ENCODE data around the gene HCRTR1.

Gene HCRTR1

DNA sequence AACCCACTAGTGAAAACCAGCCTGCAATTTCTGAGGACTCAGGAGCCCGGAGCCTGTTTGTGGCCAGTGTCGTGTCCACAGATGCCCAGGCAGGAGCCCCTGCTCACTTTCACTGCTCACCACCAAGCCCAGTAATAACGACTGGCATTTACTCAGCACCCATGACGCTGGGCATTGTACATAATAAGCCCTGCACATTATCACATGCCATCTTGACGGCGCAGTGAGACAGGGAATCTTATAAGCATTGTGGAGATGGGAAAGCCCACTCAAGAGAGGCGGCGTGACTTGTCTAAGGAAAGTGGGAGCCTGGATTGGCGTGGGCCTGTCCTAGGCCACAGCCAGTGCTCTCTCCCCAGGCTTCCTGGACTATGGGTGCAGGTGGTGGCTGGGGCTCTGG is 55.9 kb downstream of the HCRTR1 start:
- H3K9me3 Mint-ChIP-seq = no peaks in the 10 kb centered on the region
- no peak overlapping the region for H3K4me3 Mint-ChIP-seq
- peaks cover 4% of the 10 kb centered on the region for H3K4me1 Mint-ChIP-seq (ENCODE audit: low read depth)
- no peak overlapping the region for H3K27ac Mint-ChIP-seq
- peaks cover 23% of the 10 kb centered on the region for H3K27me3 Mint-ChIP-seq (ENCODE audit: low read depth)
- no peak for DNase-seq (ENCODE audit: low spot score)
- no peaks in the 10 kb centered on the region for H3K36me3 Mint-ChIP-seq (ENCODE audit: low read depth)

GRCh38 chr1:31674626-31675025 is 57.1 kb downstream of the HCRTR1 start:
- Mint-ChIP-seq H3K36me3 (ENCODE audit: low read depth) (no peaks in the 10 kb centered on the region), H3K27me3 (ENCODE audit: low read depth) (peaks cover 13% of the 10 kb centered on the region), H3K4me1 (ENCODE audit: low read depth) (peaks cover 4% of the 10 kb centered on the region), H3K9me3 (no peaks in the 10 kb centered on the region), H3K4me3 (no peak overlapping the region), H3K27ac (no peak overlapping the region)
- DNase-seq (ENCODE audit: low spot score) = no peak

DNA sequence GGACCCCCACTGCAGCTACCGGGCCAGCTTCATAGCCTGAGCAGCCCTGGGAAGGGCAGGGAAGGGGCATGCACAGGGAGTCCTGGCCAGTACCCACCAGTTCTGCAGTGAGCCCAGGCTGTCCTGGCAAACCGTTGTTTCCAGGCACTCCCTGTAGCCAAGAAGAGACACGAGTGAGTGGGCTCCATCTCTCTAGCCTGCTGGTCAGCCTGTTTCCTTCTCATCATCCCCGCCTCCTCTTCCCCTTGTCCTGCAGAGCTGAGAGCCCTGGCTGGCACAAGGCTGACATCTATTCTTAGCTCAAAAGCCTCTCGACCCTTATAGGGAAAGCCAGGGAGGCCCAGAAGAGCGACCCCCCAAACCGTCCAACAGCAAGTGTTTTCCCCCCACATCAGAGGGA is 57.7 kb downstream of the HCRTR1 start:
- H3K27ac Mint-ChIP-seq = no peak overlapping the region
- H3K27me3 Mint-ChIP-seq (ENCODE audit: low read depth) = peaks cover 8% of the 10 kb centered on the region
- H3K36me3 Mint-ChIP-seq (ENCODE audit: low read depth) = no peaks in the 10 kb centered on the region
- H3K9me3 Mint-ChIP-seq = no peaks in the 10 kb centered on the region
- DNase-seq (ENCODE audit: low spot score) = no peak
- no peak overlapping the region for H3K4me3 Mint-ChIP-seq
- peaks cover 2% of the 10 kb centered on the region for H3K4me1 Mint-ChIP-seq (ENCODE audit: low read depth)

DNA sequence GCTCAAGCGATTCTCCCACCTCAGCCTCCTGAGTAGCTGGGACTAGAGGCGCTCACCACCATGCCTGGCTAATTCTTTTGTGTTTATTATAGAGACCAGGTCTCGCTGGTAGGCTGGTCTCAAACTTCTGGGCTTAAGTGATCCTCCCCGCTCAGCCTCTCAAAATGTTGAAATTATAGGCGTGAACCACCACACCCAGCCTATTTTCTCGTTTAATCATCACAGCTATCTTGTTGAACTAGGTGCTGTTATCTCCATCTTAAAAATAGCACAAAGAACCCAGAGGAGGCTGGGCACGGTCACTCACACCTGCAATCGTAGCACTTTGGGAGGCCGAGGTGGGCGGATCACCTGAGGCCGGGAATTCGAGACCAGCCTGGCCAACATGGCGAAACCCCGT is 58.3 kb downstream of the HCRTR1 start:
- Mint-ChIP-seq H3K4me1 (ENCODE audit: low read depth) (no peaks in the 10 kb centered on the region), H3K4me3 (no peak overlapping the region), H3K36me3 (ENCODE audit: low read depth) (no peaks in the 10 kb centered on the region), H3K9me3 (no peaks in the 10 kb centered on the region), H3K27ac (no peak overlapping the region), H3K27me3 (ENCODE audit: low read depth) (peaks cover 4% of the 10 kb centered on the region)
- DNase-seq (ENCODE audit: low spot score) = no peak

All from T-helper 2 cell treated with Interferon-gamma antibody and Interleukin-4, amounts not matched to agents 5 μg/mL and 100 μg/mL, for 36 hours (primary cell).